Lower leg skin (tissue), 3 donors: Measurements from ENCODE around the gene DUSP22.

Experiments
- POLR2A ChIP-seq, 2 donors: fragments of 450-650 bp; IDR thresholded peaks; one replicate each; pipeline ENCODE4 v1.6.1; 2016 to 2017; ENCODE audit warnings: antibody characterized with exemption in 2 of 2, mild to moderate bottlenecking in 1 of 2, moderate library complexity in 1 of 2
- TF ChIP-seq, protein P1 (sequence below), 3 donors: fragments of 450-650 bp; IDR thresholded peaks; one replicate each; pipeline ENCODE4 v1.5.1; 2016; ENCODE audit warnings: antibody characterized with exemption in 3 of 3, mild to moderate bottlenecking in 3 of 3, moderate library complexity in 2 of 3

DNA sequence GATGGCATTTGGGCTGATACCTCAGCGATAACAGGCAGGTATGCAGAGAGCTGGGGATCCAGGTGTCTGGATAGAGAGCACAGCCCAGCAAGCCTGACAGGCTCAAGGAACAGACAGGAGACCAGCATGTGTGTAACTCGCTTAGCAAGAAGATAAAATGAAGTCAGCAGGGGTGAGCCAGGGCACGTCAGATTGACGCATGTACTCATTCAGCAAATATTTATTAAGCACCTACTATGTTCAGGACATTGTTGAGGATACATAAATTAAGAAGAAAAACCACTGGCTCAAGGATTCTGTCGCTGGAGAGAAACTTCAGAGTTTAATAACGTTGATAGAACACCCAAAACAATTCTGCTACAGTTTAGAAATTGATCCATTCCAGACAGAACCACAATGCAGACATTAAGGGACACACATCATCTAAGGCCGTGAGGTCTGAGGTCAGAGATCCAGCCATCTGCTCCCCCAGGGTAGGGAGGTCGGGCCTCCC is 1.0 kb upstream of the DUSP22 start:
- no peak for TF ChIP-seq POLR2A (IDR thresholded peaks at IDR 0.05)
- TF ChIP-seq, protein P1, sequence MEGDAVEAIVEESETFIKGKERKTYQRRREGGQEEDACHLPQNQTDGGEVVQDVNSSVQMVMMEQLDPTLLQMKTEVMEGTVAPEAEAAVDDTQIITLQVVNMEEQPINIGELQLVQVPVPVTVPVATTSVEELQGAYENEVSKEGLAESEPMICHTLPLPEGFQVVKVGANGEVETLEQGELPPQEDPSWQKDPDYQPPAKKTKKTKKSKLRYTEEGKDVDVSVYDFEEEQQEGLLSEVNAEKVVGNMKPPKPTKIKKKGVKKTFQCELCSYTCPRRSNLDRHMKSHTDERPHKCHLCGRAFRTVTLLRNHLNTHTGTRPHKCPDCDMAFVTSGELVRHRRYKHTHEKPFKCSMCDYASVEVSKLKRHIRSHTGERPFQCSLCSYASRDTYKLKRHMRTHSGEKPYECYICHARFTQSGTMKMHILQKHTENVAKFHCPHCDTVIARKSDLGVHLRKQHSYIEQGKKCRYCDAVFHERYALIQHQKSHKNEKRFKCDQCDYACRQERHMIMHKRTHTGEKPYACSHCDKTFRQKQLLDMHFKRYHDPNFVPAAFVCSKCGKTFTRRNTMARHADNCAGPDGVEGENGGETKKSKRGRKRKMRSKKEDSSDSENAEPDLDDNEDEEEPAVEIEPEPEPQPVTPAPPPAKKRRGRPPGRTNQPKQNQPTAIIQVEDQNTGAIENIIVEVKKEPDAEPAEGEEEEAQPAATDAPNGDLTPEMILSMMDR (IDR thresholded peaks at IDR 0.05), result no peak
